Aorta (tissue), 5 donors: ENCODE results near the gene LRCOL1. TPM values are rescaled to one million over a fixed set of nuclear protein-coding genes. Genes with fewer than 3 reads are reported as not detected.

Source experiments
- ATAC-seq: fragments of 200-7000 bp; cut with Tn5 transposase; one replicate; pipeline ENCODE4 v1.9.1; 2022; ENCODE audit warnings: moderate library complexity; ENCODE audit not compliant: low FRiP score
- DNase-seq, 2 donors: peaks; one replicate each; pipeline ENCODE4 v3.0.0-alpha.2; 2020
- H3K27ac ChIP-seq, 2 donors: one replicate each; pipeline ENCODE4 v1.5.1; 2013; ENCODE audit warnings: low read length in 2 of 2, mild to moderate bottlenecking in 2 of 2, moderate library complexity in 2 of 2, control low read depth in 1 of 2, inconsistent platforms in 1 of 2, low read depth in 1 of 2
- H3K27me3 ChIP-seq, 2 donors: one replicate each; pipeline ENCODE4 v1.6.1; 2013; ENCODE audit warnings: control low read depth in 1 of 2, low read length in 1 of 2, mild to moderate bottlenecking in 1 of 2, moderate library complexity in 1 of 2; ENCODE audit not compliant: insufficient read depth in 2 of 2, control insufficient read depth in 1 of 2
- H3K36me3 ChIP-seq, 2 donors: one replicate each; pipeline ENCODE4 v1.6.1; 2013; ENCODE audit warnings: control low read depth in 1 of 2, low read length in 1 of 2, mild to moderate bottlenecking in 1 of 2; ENCODE audit not compliant: insufficient read depth in 2 of 2, control insufficient read depth in 1 of 2
- H3K4me1 ChIP-seq, 2 donors: one replicate each; pipeline ENCODE4 v1.6.1; 2013; ENCODE audit warnings: low read length in 2 of 2, control low read depth in 1 of 2, mild to moderate bottlenecking in 1 of 2, moderate library complexity in 1 of 2; ENCODE audit not compliant: insufficient read depth in 2 of 2, control insufficient read depth in 1 of 2
- H3K4me3 ChIP-seq, 2 donors: one replicate each; pipeline ENCODE4 v1.5.1; 2013; ENCODE audit warnings: low read length in 2 of 2, control low read depth in 1 of 2, mild to moderate bottlenecking in 1 of 2
- H3K9me3 ChIP-seq: one replicate; pipeline ENCODE4 v1.6.1; 2013; ENCODE audit warnings: mild to moderate bottlenecking, low read length; ENCODE audit not compliant: control insufficient read depth
- whole genome bisulfite sequencing, 2 donors: extraction: QIAGEN DNeasy Blood & Tissue Kit; methylation state at CpG; one replicate each; pipeline ENCODE4 v1.1.7; 2013; 5-methylcytosine and 5-hydroxymethylcytosine counted together
- intact Hi-C, 2 donors: fragments of 100-400 bp; cut with DNase I; formaldehyde crosslinking; loops; one replicate each; pipeline versions ENCODE4 v1.14.2 to v1.15.0; 2022
- polyA plus RNA-seq, 2 donors: library from polyadenylated mRNA; stranded (reverse); fragments of 200-250 nt; gene quantifications; one replicate each; pipeline ENCODE4 v1.2.3, GENCODE V29; 2013
- total RNA-seq, 2 donors: library from RNA; stranded (reverse); fragmentation: NEBNext Ultra II Directional; extraction: Animal tissue kit (Norgen Biotek cat#: 25700); gene quantifications; one replicate each; pipeline ENCODE4 v1.2.1, GENCODE V29; 2021
- donor health status: healthy with polysubstance abuse.
- donor health status: Bipolar disorder and iron deficiency.
- donor health status: DM: no; HTN: no; CAD: no.
- donor health status: DM: no; HTN: no; CAD: no.
- donor health status: DM: yes; HTN: yes; CAD: no.

Gene LRCOL1
- total and polyA plus RNA-seq, 4 donors: 0.59 to 1.2 TPM; not detected in 2

DNA sequence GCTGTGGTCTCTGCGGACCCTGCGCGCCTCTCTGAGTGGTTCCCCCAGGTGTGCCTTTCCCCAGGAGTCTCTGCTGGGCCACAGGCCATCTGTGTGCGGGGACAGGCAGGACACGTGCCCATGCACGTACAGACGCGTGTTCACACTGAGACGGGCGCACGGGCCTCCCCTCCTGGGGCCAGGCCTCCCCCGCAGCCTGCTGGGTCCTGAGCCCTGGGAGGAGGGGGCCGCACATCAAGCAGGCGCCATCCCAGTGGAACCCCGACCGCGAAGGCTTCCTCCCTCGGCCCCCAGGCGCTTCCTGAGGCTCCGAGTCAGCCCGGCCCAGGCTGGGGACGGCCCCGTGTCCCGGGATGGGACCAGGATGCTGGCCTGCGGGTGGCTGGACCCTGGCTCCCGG lies 39.7 kb downstream of the LRCOL1 start:
- no peak overlapping the region for H3K4me3 ChIP-seq
- 96% methylated on average over 25 to 26 of the region's 26 CpGs for WGBS, 2 donors
- H3K36me3 ChIP-seq: peaks cover 0 to 4% of the 10 kb centered on the region in 2 donors
- ATAC-seq: no peak
- no peaks in the 10 kb centered on the region for H3K4me1 ChIP-seq
- H3K9me3 ChIP-seq: no peaks in the 10 kb centered on the region
- no peak overlapping the region for H3K27ac ChIP-seq
- no peaks in the 10 kb centered on the region for H3K27me3 ChIP-seq
- intact Hi-C loops: no loop called here
- DNase-seq: no peak

- no peaks in the 10 kb centered on the region for H3K4me1 ChIP-seq
- WGBS, 2 donors: 94 to 96% methylated on average over 48 to 55 of the region's 55 CpGs
- no peak overlapping the region for H3K27ac ChIP-seq
- intact Hi-C loops: no loop called here
- H3K9me3 ChIP-seq: no peaks in the 10 kb centered on the region
- ATAC-seq: no peak
- no peaks in the 10 kb centered on the region for H3K27me3 ChIP-seq
- no peak for DNase-seq
- peaks cover 0 to 4% of the 10 kb centered on the region in 2 donors for H3K36me3 ChIP-seq
- H3K4me3 ChIP-seq: no peak overlapping the region
Observed at GRCh38 chr12:132569856-132570480, 40.4 kb downstream of the LRCOL1 start.

DNA sequence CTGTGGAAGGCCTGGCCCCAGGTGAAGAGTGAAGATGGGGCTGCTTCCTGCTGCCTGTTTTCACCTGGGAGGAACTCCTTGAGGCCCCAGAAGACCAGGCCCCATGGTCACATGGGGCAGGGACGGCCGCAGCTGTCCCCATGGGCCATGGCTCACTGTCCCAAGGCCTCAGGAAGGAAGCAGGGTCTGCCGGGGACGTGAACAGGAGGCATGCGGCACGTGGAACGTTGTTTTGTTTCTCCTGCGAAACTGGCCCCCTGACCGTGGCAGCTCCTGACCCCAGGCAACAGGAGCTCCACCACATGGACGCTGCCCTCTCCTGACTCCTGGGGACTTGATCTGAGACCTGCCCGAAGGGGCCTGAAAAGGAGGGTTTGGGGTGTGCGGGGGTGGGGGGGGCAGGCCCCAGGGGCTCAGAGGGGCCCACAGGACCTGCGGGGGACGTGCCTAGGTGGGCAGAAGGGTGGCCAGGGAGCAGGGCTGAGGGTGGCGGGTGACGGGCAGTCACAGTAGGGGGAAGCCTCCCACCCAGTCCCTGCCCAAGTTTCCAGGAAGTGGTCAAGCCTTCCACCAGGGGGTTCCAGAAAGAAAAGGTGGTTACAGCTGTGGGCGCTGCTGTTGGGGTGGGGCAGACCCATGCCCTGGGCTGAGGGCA lies 41.4 kb downstream of the LRCOL1 start:
- DNase-seq: no peak
- Histone ChIP-seq H3K9me3 (no peaks in the 10 kb centered on the region), H3K36me3 (no peaks in the 10 kb centered on the region), H3K27ac (no peak overlapping the region), H3K4me1 (no peaks in the 10 kb centered on the region), H3K4me3 (no peak overlapping the region), H3K27me3 (no peaks in the 10 kb centered on the region)
- no peak for ATAC-seq
- intact Hi-C loops: no loop called here
- 89 to 91% methylated on average over 17 of the region's 17 CpGs for WGBS, 2 donors

DNA sequence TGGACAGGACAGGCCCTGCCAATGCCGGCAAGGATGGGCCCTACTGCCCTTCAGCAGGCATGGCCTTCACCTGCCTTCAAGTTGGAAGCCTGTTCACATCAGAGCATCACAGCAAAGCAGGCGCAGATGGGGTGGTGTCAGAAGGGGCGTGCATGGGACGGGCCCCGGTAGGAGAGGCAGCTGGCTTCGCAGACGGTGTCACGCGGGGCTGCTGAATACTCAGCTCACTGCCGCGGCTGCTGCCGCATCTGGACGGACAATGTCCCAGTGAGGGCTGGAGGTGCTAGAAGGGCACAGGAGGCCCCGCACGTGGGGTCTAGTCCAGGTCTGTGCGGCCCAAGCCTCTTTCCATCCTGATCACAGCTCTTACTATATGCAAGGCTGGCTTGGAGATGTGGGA lies 42.1 kb downstream of the LRCOL1 start:
- intact Hi-C loops: no loop called here
- H3K4me1 ChIP-seq: no peaks in the 10 kb centered on the region
- H3K4me3 ChIP-seq: no peak overlapping the region
- H3K9me3 ChIP-seq: no peaks in the 10 kb centered on the region
- no peak overlapping the region for H3K27ac ChIP-seq
- no peak for ATAC-seq
- 93 to 94% methylated on average over 16 of the region's 16 CpGs for WGBS, 2 donors
- H3K36me3 ChIP-seq: no peaks in the 10 kb centered on the region
- no peaks in the 10 kb centered on the region for H3K27me3 ChIP-seq
- no peak for DNase-seq

DNA sequence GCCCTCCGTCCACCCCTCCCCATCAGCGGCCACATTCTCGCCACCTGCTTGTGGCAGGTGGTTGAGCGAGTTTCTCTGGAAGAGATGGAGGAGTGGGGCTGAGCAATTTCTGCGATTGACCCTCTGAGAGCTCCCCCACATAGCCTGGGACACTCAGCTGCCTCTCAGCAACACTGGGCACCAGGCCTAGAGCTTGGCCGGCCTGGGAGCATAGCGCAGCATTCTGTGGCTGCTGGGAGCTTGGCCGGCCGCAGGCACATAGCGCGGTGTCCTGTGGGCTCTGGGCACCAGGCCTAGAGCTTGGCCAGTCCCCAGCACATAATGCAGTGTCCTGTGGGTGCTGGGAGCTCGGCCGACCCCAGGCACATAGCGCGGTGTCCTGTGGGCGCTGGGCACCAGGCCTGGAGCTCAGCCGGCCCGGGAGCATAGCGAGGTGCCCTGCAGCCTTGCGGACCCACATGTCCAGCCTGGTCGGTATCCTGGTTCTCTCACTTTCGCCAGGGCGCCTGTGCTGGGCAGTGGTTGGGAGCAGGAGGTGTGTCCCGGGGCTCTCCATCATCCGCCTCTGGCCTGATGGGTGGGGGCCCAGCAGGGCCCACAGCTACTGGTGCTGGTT lies 43.8 kb downstream of the LRCOL1 start:
- Histone ChIP-seq H3K4me3 (no peak overlapping the region), H3K9me3 (no peaks in the 10 kb centered on the region), H3K4me1 (no peaks in the 10 kb centered on the region), H3K27me3 (no peaks in the 10 kb centered on the region), H3K36me3 (no peaks in the 10 kb centered on the region), H3K27ac (no peak overlapping the region)
- WGBS, 2 donors: 87 to 92% methylated on average over 25 of the region's 25 CpGs
- ATAC-seq (no peak), DNase-seq (no peak)
- intact Hi-C loops: no loop called here

DNA sequence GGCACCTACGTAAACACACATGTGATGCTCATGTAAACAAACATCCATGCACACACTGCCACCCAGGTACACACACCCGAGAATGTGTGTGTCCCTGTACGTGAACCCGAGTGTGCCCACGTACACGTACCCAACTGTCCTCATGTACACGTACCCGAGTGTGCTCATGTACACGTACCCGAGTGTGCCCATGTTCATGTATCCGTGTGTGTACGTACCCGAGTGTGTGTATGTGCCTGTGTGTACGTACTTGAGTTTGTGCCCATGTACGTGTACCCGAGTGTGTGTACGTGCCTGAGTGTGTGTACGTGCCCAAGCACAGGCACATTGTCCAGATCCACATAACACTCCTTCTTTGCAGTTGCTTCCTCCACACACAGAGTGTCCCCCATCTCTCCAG lies 45.0 kb downstream of the LRCOL1 start:
- intact Hi-C loops: no loop called here
- Histone ChIP-seq H3K27me3 (no peaks in the 10 kb centered on the region), H3K27ac (no peak overlapping the region), H3K9me3 (no peaks in the 10 kb centered on the region), H3K36me3 (no peaks in the 10 kb centered on the region), H3K4me3 (no peak overlapping the region), H3K4me1 (no peaks in the 10 kb centered on the region)
- ATAC-seq (no peak), DNase-seq (no peak)
- WGBS, 2 donors: 93 to 96% methylated on average over 18 of the region's 18 CpGs

GRCh38 chr12:132563911-132564310 lies 46.5 kb downstream of the LRCOL1 start:
- 94 to 96% methylated on average over 20 of the region's 20 CpGs for WGBS, 2 donors
- Histone ChIP-seq H3K4me3 (no peak overlapping the region), H3K4me1 (no peaks in the 10 kb centered on the region), H3K36me3 (no peaks in the 10 kb centered on the region), H3K9me3 (no peaks in the 10 kb centered on the region), H3K27me3 (no peaks in the 10 kb centered on the region), H3K27ac (no peak overlapping the region)
- ATAC-seq (no peak), DNase-seq (no peak)
- intact Hi-C loops: no loop called here

DNA sequence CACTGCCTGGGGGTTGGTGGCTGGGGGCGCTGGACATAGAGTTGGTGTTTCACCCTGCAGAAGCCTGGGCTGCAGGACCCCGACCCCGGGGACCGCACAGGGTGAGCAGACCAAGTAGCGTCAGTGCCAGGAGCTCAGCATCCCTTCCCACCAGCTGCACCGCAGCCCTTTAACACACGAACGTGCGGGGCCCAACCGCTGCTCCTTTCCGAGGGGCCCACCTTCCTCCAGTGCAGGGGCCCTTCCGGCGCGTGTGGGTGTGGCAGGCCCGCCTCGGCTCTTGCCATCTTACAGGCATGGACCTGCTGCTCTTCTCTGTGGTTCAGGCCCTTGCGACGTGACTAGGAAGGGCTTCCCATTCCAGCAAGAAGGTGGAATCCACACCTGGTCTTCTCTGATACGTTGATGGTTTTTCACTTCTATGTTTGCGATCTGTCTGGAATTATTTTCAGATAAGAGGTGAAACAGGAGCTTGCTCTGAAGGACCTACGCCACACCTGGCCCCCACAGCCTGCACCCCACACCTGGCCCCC lies 47.8 kb downstream of the LRCOL1 start:
- DNase-seq (no peak), ATAC-seq (no peak)
- 87 to 92% methylated on average over 21 of the region's 21 CpGs for WGBS, 2 donors
- intact Hi-C loops: no loop called here
- H3K36me3 ChIP-seq: no peaks in the 10 kb centered on the region
- H3K27me3 ChIP-seq: no peaks in the 10 kb centered on the region
- no peak overlapping the region for H3K27ac ChIP-seq
- H3K4me1 ChIP-seq: no peaks in the 10 kb centered on the region
- no peaks in the 10 kb centered on the region for H3K9me3 ChIP-seq
- H3K4me3 ChIP-seq: no peak overlapping the region
